ENCODE data around the gene LRRC9.

DNA sequence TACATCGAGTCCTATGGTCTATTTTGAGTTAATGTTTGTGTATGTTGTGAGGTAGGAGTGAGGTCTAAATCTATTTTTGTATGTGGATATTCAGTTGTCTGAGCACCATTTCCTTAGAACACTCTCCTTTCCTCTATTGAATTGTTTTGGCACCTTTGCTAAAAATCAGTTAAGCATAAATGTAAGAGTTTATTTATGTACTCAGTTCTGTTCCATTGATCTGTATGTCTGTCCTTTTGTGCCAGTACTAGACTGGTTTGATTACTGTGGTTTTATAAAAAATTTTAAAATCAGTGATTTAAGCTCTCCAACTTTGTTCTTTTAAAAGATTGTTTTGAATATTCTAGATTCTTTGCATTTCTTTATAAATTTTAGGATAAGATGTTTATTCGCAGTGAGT, 101.7 kb downstream of the LRRC9 start:
- TF ChIP-seq, protein P1, sequence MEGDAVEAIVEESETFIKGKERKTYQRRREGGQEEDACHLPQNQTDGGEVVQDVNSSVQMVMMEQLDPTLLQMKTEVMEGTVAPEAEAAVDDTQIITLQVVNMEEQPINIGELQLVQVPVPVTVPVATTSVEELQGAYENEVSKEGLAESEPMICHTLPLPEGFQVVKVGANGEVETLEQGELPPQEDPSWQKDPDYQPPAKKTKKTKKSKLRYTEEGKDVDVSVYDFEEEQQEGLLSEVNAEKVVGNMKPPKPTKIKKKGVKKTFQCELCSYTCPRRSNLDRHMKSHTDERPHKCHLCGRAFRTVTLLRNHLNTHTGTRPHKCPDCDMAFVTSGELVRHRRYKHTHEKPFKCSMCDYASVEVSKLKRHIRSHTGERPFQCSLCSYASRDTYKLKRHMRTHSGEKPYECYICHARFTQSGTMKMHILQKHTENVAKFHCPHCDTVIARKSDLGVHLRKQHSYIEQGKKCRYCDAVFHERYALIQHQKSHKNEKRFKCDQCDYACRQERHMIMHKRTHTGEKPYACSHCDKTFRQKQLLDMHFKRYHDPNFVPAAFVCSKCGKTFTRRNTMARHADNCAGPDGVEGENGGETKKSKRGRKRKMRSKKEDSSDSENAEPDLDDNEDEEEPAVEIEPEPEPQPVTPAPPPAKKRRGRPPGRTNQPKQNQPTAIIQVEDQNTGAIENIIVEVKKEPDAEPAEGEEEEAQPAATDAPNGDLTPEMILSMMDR (IDR thresholded peaks at IDR 0.05): no peak
- TF ChIP-seq RXRA (IDR thresholded peaks at IDR 0.05; ENCODE audit: borderline replicate concordance, low read depth) (no peak), USF2 (IDR thresholded peaks at IDR 0.05; ENCODE audit: borderline replicate concordance, low read depth, low read length) (no peak)

All from SK-N-SH (cell line).